LNCaP clone FGC (cell line): Measurements from ENCODE around the gene SMIM35.

Experiments
- DNase-seq: peaks from one replicate; pipeline ENCODE4 v3.0.0-alpha.2; 2011; ENCODE audit warnings: low read depth
- H3K4me3 ChIP-seq: 2 replicates; pipeline ENCODE4 v1.5.1; 2011; ENCODE audit warnings: mild to moderate bottlenecking, low read depth, low read length, control low read depth
- TF ChIP-seq, protein P1 (sequence below): IDR thresholded peaks from 2 replicates; pipeline ENCODE4 v1.5.1; 2012; ENCODE audit warnings: mild to moderate bottlenecking; ENCODE audit not compliant: control insufficient read depth, insufficient read depth; ENCODE audit errors: extremely low read depth

The SMIM35 gene

DNA sequence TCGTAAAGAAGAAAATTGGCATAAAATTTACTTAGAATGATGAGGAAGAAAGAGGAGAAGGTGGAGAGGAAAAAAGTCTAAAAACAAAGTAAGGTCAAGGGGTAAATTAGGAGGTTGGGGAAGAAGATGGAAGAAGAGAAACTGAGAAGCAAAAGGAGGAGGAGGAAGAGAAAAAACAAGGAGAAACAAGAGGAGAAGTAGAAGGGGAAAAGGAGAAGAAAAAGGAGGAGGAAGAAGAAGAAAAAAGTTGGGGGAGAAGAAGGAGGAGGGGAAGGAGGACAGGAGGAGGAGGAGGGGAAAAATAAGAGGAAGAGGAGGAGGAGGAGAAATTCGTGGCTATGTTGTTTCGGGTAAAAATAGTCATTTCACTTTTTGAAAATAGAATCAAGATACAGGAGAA, 58.1 kb downstream of the SMIM35 start:
- DNase-seq = no peak
- TF ChIP-seq, protein P1, sequence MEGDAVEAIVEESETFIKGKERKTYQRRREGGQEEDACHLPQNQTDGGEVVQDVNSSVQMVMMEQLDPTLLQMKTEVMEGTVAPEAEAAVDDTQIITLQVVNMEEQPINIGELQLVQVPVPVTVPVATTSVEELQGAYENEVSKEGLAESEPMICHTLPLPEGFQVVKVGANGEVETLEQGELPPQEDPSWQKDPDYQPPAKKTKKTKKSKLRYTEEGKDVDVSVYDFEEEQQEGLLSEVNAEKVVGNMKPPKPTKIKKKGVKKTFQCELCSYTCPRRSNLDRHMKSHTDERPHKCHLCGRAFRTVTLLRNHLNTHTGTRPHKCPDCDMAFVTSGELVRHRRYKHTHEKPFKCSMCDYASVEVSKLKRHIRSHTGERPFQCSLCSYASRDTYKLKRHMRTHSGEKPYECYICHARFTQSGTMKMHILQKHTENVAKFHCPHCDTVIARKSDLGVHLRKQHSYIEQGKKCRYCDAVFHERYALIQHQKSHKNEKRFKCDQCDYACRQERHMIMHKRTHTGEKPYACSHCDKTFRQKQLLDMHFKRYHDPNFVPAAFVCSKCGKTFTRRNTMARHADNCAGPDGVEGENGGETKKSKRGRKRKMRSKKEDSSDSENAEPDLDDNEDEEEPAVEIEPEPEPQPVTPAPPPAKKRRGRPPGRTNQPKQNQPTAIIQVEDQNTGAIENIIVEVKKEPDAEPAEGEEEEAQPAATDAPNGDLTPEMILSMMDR = no peak
- H3K4me3 ChIP-seq = no peak overlapping the region

DNA sequence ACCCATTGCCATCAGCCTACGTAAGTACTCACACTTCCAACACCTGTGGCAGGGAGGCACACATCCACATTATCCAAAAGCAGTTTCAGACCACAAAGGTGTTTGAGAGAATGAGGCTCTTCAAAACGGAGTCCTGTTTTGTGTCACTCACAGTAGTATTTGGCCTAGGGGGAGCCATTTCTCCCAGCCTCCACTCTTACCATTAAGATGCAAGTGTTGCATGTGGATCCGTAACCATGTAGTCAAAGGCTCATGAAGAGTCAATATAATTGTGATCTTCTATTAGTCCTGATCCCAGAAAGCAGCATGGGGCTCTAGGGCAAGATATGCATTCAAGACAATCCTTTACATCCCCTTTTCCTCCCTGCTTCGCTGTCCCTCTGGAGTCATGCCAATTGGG, 59.1 kb downstream of the SMIM35 start:
- TF ChIP-seq, protein P1 = no peak
- no peak for DNase-seq

DNA sequence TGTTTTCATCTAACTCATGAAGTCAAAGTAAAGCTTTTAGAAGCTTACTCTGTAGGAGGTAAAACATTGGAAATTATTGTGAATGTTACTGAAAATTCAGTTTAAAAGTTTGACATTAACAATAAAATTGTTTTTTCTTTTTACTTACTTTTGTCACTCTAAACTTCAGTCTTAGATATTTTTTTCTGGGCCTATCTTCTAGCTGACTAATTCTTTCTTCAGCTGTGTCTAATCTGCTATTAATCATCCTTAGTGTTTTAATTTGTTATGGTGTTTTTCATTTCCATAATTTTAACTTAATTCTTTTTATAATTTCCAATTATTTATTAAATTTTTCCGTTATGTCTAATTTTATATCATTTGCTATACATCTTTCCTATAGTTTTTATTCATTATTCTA, 65.6 kb downstream of the SMIM35 start:
- H3K4me3 ChIP-seq = no peak overlapping the region
- TF ChIP-seq, protein P1 = no peak
- DNase-seq = no peak

More for the DNA sequence above, 59.1 kb downstream of the SMIM35 start:
- no peak overlapping the region for H3K4me3 ChIP-seq

DNA sequence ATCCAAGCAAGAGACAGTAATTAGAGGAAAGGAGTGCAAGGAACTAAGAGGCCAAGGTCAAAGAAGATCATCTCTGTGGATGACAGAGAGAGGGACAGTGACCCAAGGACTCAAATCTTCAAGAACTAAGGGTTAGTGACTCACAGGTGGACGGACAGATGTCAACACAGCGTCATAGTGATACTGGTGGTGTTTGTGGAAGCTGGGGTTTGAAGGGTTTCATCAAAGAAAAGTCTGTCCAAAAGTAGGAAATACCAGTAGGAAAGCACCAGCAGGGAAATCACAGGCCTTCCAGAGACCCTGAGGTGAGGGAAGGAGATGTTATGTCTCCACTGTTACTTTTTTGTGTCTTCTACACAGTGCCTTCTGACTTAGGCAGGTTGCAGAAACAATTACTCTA, 68.4 kb downstream of the SMIM35 start:
- no peak overlapping the region for H3K4me3 ChIP-seq
- TF ChIP-seq, protein P1 = no peak
- no peak for DNase-seq

DNA sequence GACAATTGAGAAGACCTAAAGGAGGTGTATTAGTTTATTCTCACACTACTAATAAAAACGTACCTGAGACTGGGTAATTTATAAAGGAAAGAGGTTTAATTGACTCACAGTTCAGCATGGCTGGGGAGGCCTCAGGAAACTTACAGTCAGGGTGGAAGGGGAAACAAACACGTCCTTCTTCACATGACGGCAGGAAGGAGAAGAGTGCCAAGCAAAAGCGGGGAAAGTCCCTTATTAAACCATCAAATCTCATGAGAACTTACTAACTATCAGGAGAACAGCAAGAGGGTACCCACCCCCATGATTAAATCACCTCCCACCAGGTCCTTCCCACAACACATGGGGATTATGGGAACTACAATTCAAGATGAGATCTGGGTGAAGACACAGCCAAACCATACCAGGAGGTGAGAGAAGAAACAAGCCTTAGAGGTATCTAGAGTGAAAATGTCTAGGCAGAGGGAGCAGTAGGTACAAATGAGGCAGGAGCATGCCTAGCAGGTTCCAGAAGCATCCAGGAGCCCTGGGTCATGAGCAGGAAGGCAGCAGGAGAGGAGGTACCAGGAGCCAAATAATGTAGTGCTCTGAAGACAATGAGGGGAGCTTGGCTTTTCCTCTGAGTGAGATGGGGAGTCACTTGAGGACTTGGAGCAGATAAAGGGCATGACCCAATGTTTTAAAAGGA, 69.0 kb downstream of the SMIM35 start:
- no peak for DNase-seq
- H3K4me3 ChIP-seq = no peak overlapping the region
- TF ChIP-seq, protein P1 = no peak

DNA sequence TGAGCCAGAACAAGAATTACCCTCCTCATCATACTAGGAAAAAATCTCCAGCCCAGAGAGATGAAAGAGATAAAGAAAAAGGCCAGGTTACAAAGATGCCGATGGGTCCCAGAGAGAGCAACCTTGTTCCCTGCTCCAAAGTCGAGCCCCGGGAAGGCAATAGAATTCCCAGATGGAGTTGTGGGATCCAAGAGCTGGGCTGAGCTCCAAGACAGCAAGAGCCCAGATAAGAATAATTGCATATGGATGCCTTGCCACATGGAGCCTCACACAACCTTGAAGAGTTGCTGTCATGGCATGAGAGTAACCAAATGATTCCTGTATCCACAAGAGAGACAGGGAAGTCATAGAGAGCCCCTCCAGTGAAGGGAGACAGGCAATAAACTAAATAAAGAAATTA, 69.7 kb downstream of the SMIM35 start:
- DNase-seq = no peak
- TF ChIP-seq, protein P1 = no peak
- H3K4me3 ChIP-seq = no peak overlapping the region

DNA sequence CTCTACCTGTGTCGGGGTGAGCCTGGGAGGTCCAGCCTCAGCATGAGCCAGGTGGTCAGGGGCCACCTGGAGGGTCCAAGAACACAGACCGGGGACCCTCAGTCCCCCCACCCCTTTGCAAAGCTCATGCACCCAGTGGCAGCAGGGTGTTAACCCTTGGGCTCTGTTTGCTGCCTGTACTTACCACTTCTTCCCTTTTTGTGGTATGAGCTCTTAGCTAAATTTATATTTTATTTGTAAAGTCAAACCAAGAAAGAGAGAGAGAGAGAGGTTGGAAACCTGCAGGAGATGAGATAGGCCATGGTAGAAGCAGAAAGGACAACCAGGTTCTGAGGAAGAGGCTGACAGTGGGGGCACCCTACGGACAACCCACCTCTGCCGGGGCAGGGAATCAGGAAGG, 70.7 kb downstream of the SMIM35 start:
- no peak overlapping the region for H3K4me3 ChIP-seq
- TF ChIP-seq, protein P1 = no peak
- DNase-seq = no peak
